Neural crest cell (in vitro differentiated cells): ENCODE results near the gene ATXN7. TPM values are rescaled to one million over a fixed set of nuclear protein-coding genes. Genes with fewer than 3 reads are reported as not detected.

Source experiments
- DNase-seq: peaks from one replicate; pipeline ENCODE4 v3.0.0; 2021; ENCODE audit warnings: low read depth, mixed read lengths, low spot score
- H3K27ac Mint-ChIP-seq: one replicate; pipeline ENCODE4 v1.8.0; 2021; ENCODE audit warnings: mild to moderate bottlenecking, mixed read lengths; ENCODE audit not compliant: unreplicated experiment
- H3K27me3 Mint-ChIP-seq: 2 replicates; pipeline ENCODE4 v1.8.0; 2021; ENCODE audit warnings: low read depth, mild to moderate bottlenecking, mixed read lengths
- H3K36me3 Mint-ChIP-seq: 2 replicates; pipeline ENCODE4 v1.8.0; 2021; ENCODE audit warnings: low read depth, mild to moderate bottlenecking, mixed read lengths
- H3K4me1 Mint-ChIP-seq: 2 replicates; pipeline ENCODE4 v1.8.0; 2021; ENCODE audit warnings: mixed read lengths
- H3K4me3 Mint-ChIP-seq: one replicate; pipeline ENCODE4 v1.8.0; 2021; ENCODE audit warnings: mild to moderate bottlenecking, mixed read lengths
- H3K9me3 Mint-ChIP-seq: 2 replicates; pipeline ENCODE4 v1.8.0; 2021; ENCODE audit warnings: mixed read lengths
- CTCF ChIP-seq: fragments of 200-600 bp; sonication (generic); conservative IDR thresholded peaks from 2 replicates; pipeline ENCODE4 v1.5.0; 2021; ENCODE audit warnings: antibody characterized with exemption, mild to moderate bottlenecking
- total RNA-seq: library from RNA; stranded (reverse); gene quantifications from 2 replicates; pipeline ENCODE4 v1.2.1, GENCODE V29; 2021

The ATXN7 gene
- total RNA-seq, 1 donor from 2014 or later = 21.7 TPM

DNA sequence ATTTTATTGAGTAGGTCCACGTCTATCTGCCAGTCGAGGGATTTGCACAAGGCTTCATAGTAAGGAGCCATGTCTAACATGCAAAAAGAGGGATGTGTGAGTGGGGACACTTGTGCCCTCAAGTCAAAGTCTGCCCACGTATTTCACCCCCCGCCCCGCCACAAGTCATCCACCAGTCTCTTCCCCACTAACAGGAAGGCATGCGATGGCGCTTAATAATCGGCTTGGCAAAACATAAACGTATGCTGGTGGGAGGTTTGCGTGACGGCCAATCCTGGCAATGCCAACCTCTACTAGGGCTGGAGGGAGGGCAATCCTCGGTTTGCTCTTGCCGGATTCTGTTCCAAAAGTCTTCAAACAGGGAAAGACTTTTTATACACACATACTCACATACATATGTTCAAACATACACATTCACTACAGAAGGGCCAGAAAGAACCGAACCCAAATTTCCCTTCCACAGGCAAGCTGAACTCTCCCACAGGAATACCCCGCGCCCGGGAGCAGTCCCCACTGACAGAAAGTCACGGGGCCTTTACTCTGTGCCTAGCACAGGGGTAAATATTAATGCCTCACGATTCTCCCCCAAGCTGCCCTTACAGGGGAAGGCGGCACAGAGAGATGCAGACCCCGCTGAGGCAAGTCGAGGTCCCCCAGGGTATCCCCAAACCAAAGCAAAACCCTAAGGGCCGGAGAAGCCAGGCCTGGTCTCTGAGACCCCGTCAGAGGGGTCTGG is 159.0 kb downstream of the ATXN7 start:
- Mint-ChIP-seq H3K9me3 (no peaks in the 10 kb centered on the region), H3K27me3 (no peaks in the 10 kb centered on the region), H3K4me3 (peak overlapping the region; percentile 89), H3K27ac (peak overlapping the region; percentile 91), H3K36me3 (peaks cover 8% of the 10 kb centered on the region), H3K4me1 (peaks cover 28% of the 10 kb centered on the region)
- DNase-seq = no peak
- no peak for TF ChIP-seq CTCF

DNA sequence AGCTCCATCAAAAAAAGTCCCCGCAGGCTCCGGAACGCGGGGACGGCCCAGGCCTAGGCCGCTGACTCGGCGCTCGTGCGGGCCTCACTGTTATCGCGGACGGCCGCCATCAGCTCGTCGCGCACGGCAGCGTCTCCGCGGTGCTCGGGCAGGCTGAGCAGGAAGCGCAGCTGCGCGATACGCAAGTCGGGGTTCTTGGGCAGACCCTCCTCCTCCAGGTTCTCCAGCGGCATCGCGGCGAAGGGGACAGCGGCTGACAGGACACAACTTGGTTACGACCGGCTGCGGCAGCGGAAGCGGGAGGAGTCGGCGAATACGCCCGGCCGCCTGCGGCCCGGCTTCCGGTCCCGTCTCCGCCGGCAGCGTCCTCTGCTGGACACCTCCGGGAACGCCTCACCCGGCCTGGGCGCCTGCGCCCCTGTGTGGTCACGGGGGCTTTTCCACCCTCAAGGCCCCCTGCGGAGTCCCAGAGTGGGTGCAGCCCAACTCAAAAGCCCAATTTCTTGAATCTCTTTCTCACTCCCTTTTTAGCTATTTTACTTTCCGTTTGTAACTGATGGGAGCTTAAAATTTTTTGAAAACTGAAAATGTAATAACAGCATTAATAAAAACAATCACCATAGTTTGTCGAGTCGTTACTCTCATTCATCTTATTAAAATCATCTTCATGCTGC is 159.7 kb downstream of the ATXN7 start, which contains the start of gene PSMD6:
TSS of gene PSMD6 (minus strand) at position 308 of the 674 bp plus-strand sequence. CDS start at position 233, 75 bp downstream.
- peak; percentile 99 for DNase-seq
- Mint-ChIP-seq H3K4me3 (peak within 1 kb of the TSS; percentile 89), H3K4me1 (peaks cover 34% of the 10 kb centered on the region), H3K27me3 (peaks cover 2% of the 10 kb centered on the region), H3K27ac (peak within 1 kb of the TSS; percentile 91), H3K36me3 (peaks cover 6% of the 10 kb centered on the region), H3K9me3 (no peaks in the 10 kb centered on the region)
- peak; percentile 100 for TF ChIP-seq CTCF

- H3K27me3 Mint-ChIP-seq = peaks cover 2% of the 10 kb centered on the region
- no peaks in the 10 kb centered on the region for H3K9me3 Mint-ChIP-seq
- peaks cover 5% of the 10 kb centered on the region for H3K36me3 Mint-ChIP-seq
Measured at GRCh38 chr3:64023861-64024223, 160.2 kb downstream of the ATXN7 start.

DNA sequence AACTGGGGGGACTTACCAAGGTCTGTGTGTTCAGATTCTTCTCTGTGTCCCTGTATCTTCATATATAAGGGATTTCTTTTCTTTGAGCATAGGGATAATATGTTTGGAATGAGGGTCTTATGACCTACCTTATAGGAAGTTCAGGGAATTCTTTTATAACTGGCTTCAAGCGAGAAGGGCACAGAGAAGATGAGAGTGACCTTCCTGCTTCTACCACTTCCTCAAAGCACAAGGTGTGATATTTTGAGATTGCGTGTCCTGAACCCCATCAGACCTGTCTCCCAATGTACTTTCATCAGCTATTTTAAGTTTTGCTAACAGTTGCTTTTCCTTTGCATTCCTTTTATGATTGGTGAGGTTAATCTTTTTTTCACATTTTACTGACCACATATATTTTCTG is 162.7 kb downstream of the ATXN7 start:
- peaks cover 37% of the 10 kb centered on the region for H3K4me1 Mint-ChIP-seq
- peaks cover 2% of the 10 kb centered on the region for H3K27me3 Mint-ChIP-seq
- TF ChIP-seq CTCF = no peak
- H3K9me3 Mint-ChIP-seq = no peaks in the 10 kb centered on the region
- H3K36me3 Mint-ChIP-seq = peaks cover 5% of the 10 kb centered on the region
- H3K4me3 Mint-ChIP-seq = peak overlapping the region; percentile 69
- no peak overlapping the region for H3K27ac Mint-ChIP-seq
- DNase-seq = no peak

More at GRCh38 chr3:64023861-64024223, 160.2 kb downstream of the ATXN7 start:
- Mint-ChIP-seq H3K4me1 (peaks cover 34% of the 10 kb centered on the region), H3K27ac (no peak overlapping the region), H3K4me3 (peak overlapping the region; percentile 89)
- no peak for TF ChIP-seq CTCF
- DNase-seq = no peak

- no peak for TF ChIP-seq CTCF
Measured at GRCh38 chr3:64027658-64028057, 164.0 kb downstream of the ATXN7 start.

More at GRCh38 chr3:64027658-64028057, 164.0 kb downstream of the ATXN7 start:
- peak overlapping the region; percentile 19 for H3K27ac Mint-ChIP-seq
- H3K4me3 Mint-ChIP-seq = peak overlapping the region; percentile 19
- H3K4me1 Mint-ChIP-seq = peaks cover 36% of the 10 kb centered on the region
- H3K36me3 Mint-ChIP-seq = peaks cover 2% of the 10 kb centered on the region
- H3K27me3 Mint-ChIP-seq = peaks cover 2% of the 10 kb centered on the region
- no peak for DNase-seq
- H3K9me3 Mint-ChIP-seq = no peaks in the 10 kb centered on the region
